HCT116 (cell line): ENCODE data around the gene RPL28. TPM values are rescaled to one million over a fixed set of nuclear protein-coding genes. Genes with fewer than 3 reads are reported as not detected.

ENCODE experiments used
- ATAC-seq: fragments of 200-7000 bp; cut with Tn5 transposase; 2 replicates; pipeline ENCODE4 v1.9.1; 2020; ENCODE audit warnings: mild to moderate bottlenecking, moderate library complexity
- BruUV-seq: library from RNA; stranded (reverse); fragments of 400-500 nt; replicated peaks from 2 replicates; lab custom pipeline; 2021; lab: Mats Ljungman, UMichigan
- CTCF ChIA-PET: fragments of 300-600 bp; sonication (Branson Sonifier 250); formaldehyde crosslinking; loops from one replicate; lab custom pipeline; 2021; ENCODE audit warnings: antibody characterized with exemption; lab: Charles Lee
- POLR2A ChIA-PET: fragments of 300-600, 350-600 bp; sonication (Branson Sonifier 250); formaldehyde crosslinking; loops from one replicate; lab custom pipeline; 2021; ENCODE audit warnings: antibody characterized with exemption; lab: Charles Lee
- RAD21 ChIA-PET, 2 experiments: fragments of 300-600 bp; sonication (Branson Sonifier 250); formaldehyde crosslinking; loops; one replicate each; lab custom pipeline; 2023; ENCODE audit warnings: low total read pairs in 2 of 2; ENCODE audit not compliant: uncharacterized antibody in 2 of 2, unreplicated experiment in 2 of 2, low non-redundant PET in 1 of 2; lab: Charles Lee
- DNase-seq: peaks from one replicate; pipeline ENCODE4 v3.0.0-alpha.2; 2010; ENCODE audit warnings: low read depth, low spot score
- H2AFZ ChIP-seq: fragments of 200-600 bp; shearing (Covaris generic), sonication (generic); 2 replicates; pipeline ENCODE4 v1.6.1; 2017; ENCODE audit warnings: low read depth, mixed run types, mixed read lengths, antibody characterized with exemption, low read length; ENCODE audit not compliant: poor library complexity, severe bottlenecking
- H3K27ac ChIP-seq: 2 replicates; pipeline ENCODE4 v1.5.1; 2012; ENCODE audit warnings: low read depth, low read length
- H3K27me3 ChIP-seq: fragments of 200-600 bp; sonication (generic); 2 replicates; pipeline ENCODE4 v1.6.1; 2016; ENCODE audit warnings: mixed run types, low read length, mixed read lengths; ENCODE audit not compliant: insufficient read depth
- H3K36me3 ChIP-seq, 2 experiments: fragments of 200-500 bp in 1 of 2; fragments of 200-600 bp in 1 of 2; sonication (Bioruptor generic) in 1 of 2; sonication (generic) in 1 of 2; 2 replicates each; pipeline versions ENCODE4 v1.5.1 to v1.6.1; 2014 to 2016; ENCODE audit warnings: low read length in 2 of 2, inconsistent platforms in 1 of 2, mixed read lengths in 1 of 2, mixed run types in 1 of 2; ENCODE audit not compliant: insufficient read depth in 2 of 2, control insufficient read depth in 1 of 2
- H3K4me1 ChIP-seq, 2 experiments: fragments of 200-600 bp in 1 of 2; sonication (generic) in 1 of 2; 2 replicates each; pipeline versions ENCODE4 v1.5.1 to v1.6.1; 2012 to 2017; ENCODE audit warnings: low read length in 2 of 2, inconsistent platforms in 1 of 2, mild to moderate bottlenecking in 1 of 2, mixed read lengths in 1 of 2, mixed run types in 1 of 2, moderate library complexity in 1 of 2; ENCODE audit not compliant: insufficient read depth in 2 of 2, control insufficient read depth in 1 of 2
- H3K4me2 ChIP-seq: fragments of 200-600 bp; sonication (generic); 2 replicates; pipeline ENCODE4 v1.6.1; 2017; ENCODE audit warnings: mixed run types, low read length, mixed read lengths
- H3K4me3 ChIP-seq, 2 experiments: fragments of 200-600 bp in 1 of 2; sonication (generic) in 1 of 2; replicated peaks in 1 of 2; 2 replicates each; pipeline ENCODE4 v1.5.1; 2011 to 2016; ENCODE audit warnings: low read length in 2 of 2, control low read depth in 1 of 2, low read depth in 1 of 2, mild to moderate bottlenecking in 1 of 2, mixed read lengths in 1 of 2, mixed run types in 1 of 2
- H3K79me2 ChIP-seq: fragments of 200-600 bp; sonication (generic); 2 replicates; pipeline ENCODE4 v1.6.1; 2017; ENCODE audit warnings: mild to moderate bottlenecking, mixed run types, low read length, moderate library complexity, mixed read lengths; ENCODE audit not compliant: insufficient read depth
- H3K9ac ChIP-seq: fragments of 200-600 bp; sonication (generic); 2 replicates; pipeline ENCODE4 v1.6.1; 2016; ENCODE audit warnings: low read length, mixed read lengths
- H3K9me2 ChIP-seq: fragments of 200-600 bp; sonication (generic), shearing (Covaris generic); 2 replicates; pipeline ENCODE4 v1.6.1; 2017; ENCODE audit warnings: mixed run types, mild to moderate bottlenecking, moderate library complexity; ENCODE audit not compliant: insufficient read depth
- H3K9me3 ChIP-seq, 2 experiments: fragments of 200-500 bp in 1 of 2; fragments of 200-600 bp in 1 of 2; sonication (Bioruptor generic) in 1 of 2; sonication (generic) in 1 of 2; 2 replicates each; pipeline ENCODE4 v1.6.1; 2014 to 2017; ENCODE audit warnings: low read length in 2 of 2, mixed read lengths in 2 of 2, inconsistent platforms in 1 of 2, low read depth in 1 of 2, mild to moderate bottlenecking in 1 of 2, mixed run types in 1 of 2, moderate library complexity in 1 of 2; ENCODE audit not compliant: control insufficient read depth in 1 of 2, insufficient read depth in 1 of 2
- H4K20me1 ChIP-seq: fragments of 200-600 bp; sonication (generic), shearing (Covaris generic); 2 replicates; pipeline ENCODE4 v1.6.1; 2017; ENCODE audit warnings: mixed run types, mild to moderate bottlenecking, moderate library complexity; ENCODE audit not compliant: insufficient read depth
- CEBPB ChIP-seq: IDR thresholded peaks from 2 replicates; pipeline ENCODE4 v1.6.1; 2012; ENCODE audit warnings: low read depth
- EZH2 ChIP-seq: fragments of 200-600 bp; sonication (generic); IDR thresholded peaks from 2 replicates; pipeline ENCODE4 v1.6.1; 2017; ENCODE audit warnings: antibody characterized with exemption, mixed run types
- POLR2A ChIP-seq: IDR thresholded peaks from 2 replicates; pipeline ENCODE4 v1.7.0; 2011; ENCODE audit warnings: borderline replicate concordance; ENCODE audit not compliant: insufficient read depth, insufficient read length; ENCODE audit errors: extremely low read depth
- RAD21 ChIP-seq: IDR thresholded peaks from 2 replicates; pipeline ENCODE4 v1.6.1; 2012; ENCODE audit warnings: low read depth, mild to moderate bottlenecking
- SP1 ChIP-seq: IDR thresholded peaks from 2 replicates; pipeline ENCODE4 v1.6.1; 2012; ENCODE audit warnings: low read depth
- YY1 ChIP-seq: IDR thresholded peaks from 2 replicates; pipeline ENCODE4 v1.6.1; 2011; ENCODE audit warnings: low read length, low read depth, moderate library complexity, mild to moderate bottlenecking; ENCODE audit not compliant: insufficient replicate concordance; ENCODE audit errors: extremely low read depth
- ZFX ChIP-seq: fragments of 450-650 bp; IDR thresholded peaks from 2 replicates; pipeline ENCODE4 v1.6.1; 2017
- ZNF274 ChIP-seq: fragments of 200-500 bp; sonication (Bioruptor generic); IDR thresholded peaks from 2 replicates; pipeline ENCODE4 v1.6.1; 2014; ENCODE audit warnings: mild to moderate bottlenecking, low read depth, low read length, inconsistent platforms
- intact Hi-C: fragments of 100-400 bp; cut with micrococcal nuclease; formaldehyde crosslinking; loops from 2 replicates; pipeline ENCODE4 v1.10.0; 2022
- total RNA-seq: library from RNA; stranded (reverse); gene quantifications from one replicate; pipeline ENCODE4 v1.2.1, GENCODE V29; 2021; ENCODE audit not compliant: unreplicated experiment
- TF ChIP-seq, protein P1 (sequence below), 3 experiments: fragments of 200-600 bp in 1 of 3; sonication (generic) in 1 of 3; IDR thresholded peaks in 2 of 3; conservative IDR thresholded peaks in 1 of 3; 2 replicates each; pipeline ENCODE4 v1.5.1; 2012 to 2017; ENCODE audit warnings: low read depth in 2 of 3, low read length in 2 of 3, antibody characterized with exemption in 1 of 3, borderline replicate concordance in 1 of 3, control low read depth in 1 of 3, mild to moderate bottlenecking in 1 of 3, mixed read lengths in 1 of 3, mixed run types in 1 of 3, moderate library complexity in 1 of 3; ENCODE audit not compliant: insufficient read depth in 1 of 3
- TF ChIP-seq, protein P2 (sequence below): IDR thresholded peaks from 2 replicates; pipeline ENCODE4 v1.6.1; 2012; ENCODE audit warnings: low read depth
- TF ChIP-seq, protein P3 (sequence below): IDR thresholded peaks from 2 replicates; pipeline ENCODE4 v1.6.1; 2012

Gene RPL28
- total RNA-seq, 1 experiment from 2014 or later, result 3,050 TPM

DNA sequence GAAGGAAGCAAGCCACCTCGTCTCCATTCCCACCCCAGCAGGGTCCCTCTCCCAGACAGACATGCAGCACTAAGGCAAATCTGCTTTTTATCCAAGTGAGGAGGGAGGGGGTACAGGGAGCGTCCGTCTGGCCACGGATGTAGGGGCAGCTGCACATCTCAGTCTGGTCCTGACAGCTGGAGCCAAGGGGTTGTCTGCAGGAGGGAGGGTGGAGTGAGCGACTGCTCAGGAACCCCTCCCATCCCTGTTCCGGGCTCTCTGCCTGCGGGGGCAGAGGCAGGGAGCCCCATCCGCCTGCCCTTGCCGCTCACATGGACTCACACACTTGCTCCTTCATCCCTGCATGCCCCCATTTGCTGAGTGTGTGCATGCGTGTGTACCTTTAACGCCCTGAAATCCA is 6.6 kb upstream of the RPL28 start:
- ChIA-PET CTCF (no interaction called here), RAD21 (no interaction called here), POLR2A (interaction anchor here (0.6 to 1.4 kb wide), 2 partner anchors 10 to 204 kb away, joined by 3 to 4 read pairs; no protein-coding TSS in a partner anchor)
- H3K4me3 ChIP-seq, result no peak overlapping the region
- H2AFZ ChIP-seq, result no peak overlapping the region
- no peak for DNase-seq
- TF ChIP-seq EZH2 (no peak), RAD21 (no peak)
- TF ChIP-seq, protein P1, sequence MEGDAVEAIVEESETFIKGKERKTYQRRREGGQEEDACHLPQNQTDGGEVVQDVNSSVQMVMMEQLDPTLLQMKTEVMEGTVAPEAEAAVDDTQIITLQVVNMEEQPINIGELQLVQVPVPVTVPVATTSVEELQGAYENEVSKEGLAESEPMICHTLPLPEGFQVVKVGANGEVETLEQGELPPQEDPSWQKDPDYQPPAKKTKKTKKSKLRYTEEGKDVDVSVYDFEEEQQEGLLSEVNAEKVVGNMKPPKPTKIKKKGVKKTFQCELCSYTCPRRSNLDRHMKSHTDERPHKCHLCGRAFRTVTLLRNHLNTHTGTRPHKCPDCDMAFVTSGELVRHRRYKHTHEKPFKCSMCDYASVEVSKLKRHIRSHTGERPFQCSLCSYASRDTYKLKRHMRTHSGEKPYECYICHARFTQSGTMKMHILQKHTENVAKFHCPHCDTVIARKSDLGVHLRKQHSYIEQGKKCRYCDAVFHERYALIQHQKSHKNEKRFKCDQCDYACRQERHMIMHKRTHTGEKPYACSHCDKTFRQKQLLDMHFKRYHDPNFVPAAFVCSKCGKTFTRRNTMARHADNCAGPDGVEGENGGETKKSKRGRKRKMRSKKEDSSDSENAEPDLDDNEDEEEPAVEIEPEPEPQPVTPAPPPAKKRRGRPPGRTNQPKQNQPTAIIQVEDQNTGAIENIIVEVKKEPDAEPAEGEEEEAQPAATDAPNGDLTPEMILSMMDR (IDR thresholded peaks at IDR 0.05 in 2 of 3, conservative IDR thresholded peaks at IDR 0.05 in 1 of 3; ENCODE audit: borderline replicate concordance in 1 of 3, insufficient read depth in 1 of 3, low read depth in 2 of 3, low read length in 2 of 3), result no peak
- no peaks in the 10 kb centered on the region for H3K9me2 ChIP-seq
- BruUV-seq, result no TSS peak
- H3K9me3 ChIP-seq, result no peaks in the 10 kb centered on the region
- H3K4me2 ChIP-seq, result no peak overlapping the region
- no peaks in the 10 kb centered on the region for H3K27me3 ChIP-seq
- H3K9ac ChIP-seq, result no peak overlapping the region
- no peak for ATAC-seq
- H4K20me1 ChIP-seq, result no peaks in the 10 kb centered on the region
- H3K27ac ChIP-seq, result no peak overlapping the region
- no peaks in the 10 kb centered on the region for H3K36me3 ChIP-seq
- peaks cover 14 to 45% of the 10 kb centered on the region in 2 experiments; a peak in 3 of 4 replicates for H3K4me1 ChIP-seq
- intact Hi-C loops, result no loop called here
- H3K79me2 ChIP-seq, result peaks cover 18% of the 10 kb centered on the region

DNA sequence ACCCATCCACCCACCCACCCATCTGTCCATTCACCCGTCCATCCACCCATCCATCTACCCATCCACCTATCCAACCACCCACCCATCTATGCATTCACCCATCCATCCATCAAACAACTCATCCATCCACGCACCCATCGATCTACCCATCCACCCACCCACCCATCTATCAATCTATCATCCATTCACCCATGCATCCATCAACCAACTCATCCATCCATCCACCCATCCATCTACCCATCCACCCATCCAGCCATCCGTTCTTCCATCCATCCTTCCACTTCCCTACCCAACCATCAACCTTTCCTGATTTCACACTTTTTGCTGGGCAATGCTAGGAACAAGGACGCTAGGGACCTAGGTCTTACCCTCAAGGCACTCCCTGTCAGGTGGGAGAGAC is 3.7 kb upstream of the RPL28 start:
- Histone ChIP-seq H3K79me2 (peaks cover 38% of the 10 kb centered on the region), H3K4me3 (no peak overlapping the region), H3K27me3 (no peaks in the 10 kb centered on the region), H4K20me1 (peaks cover 7% of the 10 kb centered on the region; the same call in 1 of the 2 replicates), H3K4me1 (peaks cover 1 to 33% of the 10 kb centered on the region in 2 experiments; a peak in 3 of 4 replicates), H3K9me2 (no peaks in the 10 kb centered on the region), H3K9me3 (no peaks in the 10 kb centered on the region), H3K4me2 (peak overlapping the region; percentile 95; the same call in 1 of the 2 replicates), H3K36me3 (peaks cover 2 to 11% of the 10 kb centered on the region in 2 experiments; a peak in 2 of 4 replicates), H3K9ac (no peak overlapping the region), H3K27ac (no peak overlapping the region), H2AFZ (no peak overlapping the region)
- DNase-seq (no peak), ATAC-seq (no peak)
- intact Hi-C loops, result loop anchor here (5.0 kb wide), 1 partner anchor 80 kb away; no protein-coding TSS in a partner anchor
- ChIA-PET RAD21 (no interaction called here), CTCF (no interaction called here), POLR2A (interaction anchor here (0.6 kb wide), 1 partner anchor 243 kb away, joined by 3 read pairs; the partner anchor contains the start of gene ZNF784)
- BruUV-seq, result no TSS peak
- TF ChIP-seq ZNF274 (no peak), SP1 (no peak), ZFX (no peak), YY1 (no peak), POLR2A (no peak), CEBPB (no peak)
- TF ChIP-seq, protein P2, sequence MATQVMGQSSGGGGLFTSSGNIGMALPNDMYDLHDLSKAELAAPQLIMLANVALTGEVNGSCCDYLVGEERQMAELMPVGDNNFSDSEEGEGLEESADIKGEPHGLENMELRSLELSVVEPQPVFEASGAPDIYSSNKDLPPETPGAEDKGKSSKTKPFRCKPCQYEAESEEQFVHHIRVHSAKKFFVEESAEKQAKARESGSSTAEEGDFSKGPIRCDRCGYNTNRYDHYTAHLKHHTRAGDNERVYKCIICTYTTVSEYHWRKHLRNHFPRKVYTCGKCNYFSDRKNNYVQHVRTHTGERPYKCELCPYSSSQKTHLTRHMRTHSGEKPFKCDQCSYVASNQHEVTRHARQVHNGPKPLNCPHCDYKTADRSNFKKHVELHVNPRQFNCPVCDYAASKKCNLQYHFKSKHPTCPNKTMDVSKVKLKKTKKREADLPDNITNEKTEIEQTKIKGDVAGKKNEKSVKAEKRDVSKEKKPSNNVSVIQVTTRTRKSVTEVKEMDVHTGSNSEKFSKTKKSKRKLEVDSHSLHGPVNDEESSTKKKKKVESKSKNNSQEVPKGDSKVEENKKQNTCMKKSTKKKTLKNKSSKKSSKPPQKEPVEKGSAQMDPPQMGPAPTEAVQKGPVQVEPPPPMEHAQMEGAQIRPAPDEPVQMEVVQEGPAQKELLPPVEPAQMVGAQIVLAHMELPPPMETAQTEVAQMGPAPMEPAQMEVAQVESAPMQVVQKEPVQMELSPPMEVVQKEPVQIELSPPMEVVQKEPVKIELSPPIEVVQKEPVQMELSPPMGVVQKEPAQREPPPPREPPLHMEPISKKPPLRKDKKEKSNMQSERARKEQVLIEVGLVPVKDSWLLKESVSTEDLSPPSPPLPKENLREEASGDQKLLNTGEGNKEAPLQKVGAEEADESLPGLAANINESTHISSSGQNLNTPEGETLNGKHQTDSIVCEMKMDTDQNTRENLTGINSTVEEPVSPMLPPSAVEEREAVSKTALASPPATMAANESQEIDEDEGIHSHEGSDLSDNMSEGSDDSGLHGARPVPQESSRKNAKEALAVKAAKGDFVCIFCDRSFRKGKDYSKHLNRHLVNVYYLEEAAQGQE, result no peak
- TF ChIP-seq, protein P3, sequence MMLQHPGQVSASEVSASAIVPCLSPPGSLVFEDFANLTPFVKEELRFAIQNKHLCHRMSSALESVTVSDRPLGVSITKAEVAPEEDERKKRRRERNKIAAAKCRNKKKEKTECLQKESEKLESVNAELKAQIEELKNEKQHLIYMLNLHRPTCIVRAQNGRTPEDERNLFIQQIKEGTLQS, result no peak
- TF ChIP-seq, protein P1 (IDR thresholded peaks at IDR 0.05 in 2 of 3, conservative IDR thresholded peaks at IDR 0.05 in 1 of 3; ENCODE audit: borderline replicate concordance in 1 of 3, insufficient read depth in 1 of 3, low read depth in 2 of 3, low read length in 2 of 3), result no peak
